Measurements from ENCODE around the gene FRS2.

- TF ChIP-seq CTCF (IDR thresholded peaks at IDR 0.05) (peak in 4 of 7 experiments; percentile 20 to 35 (median 29)), POLR2A (IDR thresholded peaks at IDR 0.05) (peak; percentile 68 to 90 (median 89))
These were observed 115.2 kb downstream of the FRS2 start, which contains the start of gene CCT2 for GRCh38 chr12:69585189-69586062.
